IPS DF 19.7 (cell line): ENCODE results near the gene POLR2J3.
"Not testable (repeated sequence)": the region's sequence is repeated elsewhere in the genome, so short reads cannot be mapped to it uniquely, and the experiment has no call there.

Experiments
- DNase-seq: peaks from one replicate; pipeline ENCODE4 v3.0.0-alpha.2; 2013; ENCODE audit warnings: low read depth, low spot score

Gene POLR2J3

DNA sequence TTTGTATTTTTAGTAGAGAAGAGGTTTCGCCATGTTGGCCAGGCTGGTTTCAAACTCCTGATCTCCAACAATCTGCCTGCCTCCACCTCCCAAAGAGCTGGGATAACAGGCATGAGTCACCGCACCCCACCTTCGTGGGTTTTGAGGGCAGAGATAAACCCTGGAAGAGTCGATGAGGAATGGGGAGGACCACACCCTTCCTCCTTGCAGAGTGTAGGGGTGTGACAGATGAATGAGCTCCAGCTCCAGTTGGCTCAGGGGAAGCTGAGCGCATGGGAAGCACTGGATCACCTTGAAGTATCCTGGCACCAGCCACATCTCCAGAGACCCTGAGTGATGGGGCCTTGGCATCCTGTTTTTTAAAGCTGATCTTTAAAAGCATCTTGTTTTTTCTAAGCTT is 11.1 kb upstream of the POLR2J3 start:
- DNase-seq: not testable (repeated sequence)

DNA sequence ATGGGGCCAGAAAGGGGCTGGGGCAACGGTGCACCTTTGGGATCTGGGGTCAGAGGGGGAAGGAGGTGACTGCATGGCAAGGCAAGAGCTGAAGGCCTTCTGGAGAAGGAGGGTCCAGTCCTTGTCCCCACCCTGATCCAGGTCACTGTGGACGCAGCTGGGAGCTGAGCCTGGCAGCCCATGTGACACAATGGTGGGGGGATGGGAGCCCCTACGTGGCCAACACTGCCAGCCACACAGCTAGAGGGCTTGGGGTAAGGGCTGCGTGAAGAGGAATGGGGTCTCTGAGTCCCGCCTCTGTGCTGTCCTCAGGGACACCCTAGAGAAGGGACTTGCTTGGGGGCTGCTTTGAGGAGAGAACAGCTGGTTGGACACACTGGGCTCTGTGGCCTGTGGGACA is 9.3 kb upstream of the POLR2J3 start:
- DNase-seq: not testable (repeated sequence)

DNA sequence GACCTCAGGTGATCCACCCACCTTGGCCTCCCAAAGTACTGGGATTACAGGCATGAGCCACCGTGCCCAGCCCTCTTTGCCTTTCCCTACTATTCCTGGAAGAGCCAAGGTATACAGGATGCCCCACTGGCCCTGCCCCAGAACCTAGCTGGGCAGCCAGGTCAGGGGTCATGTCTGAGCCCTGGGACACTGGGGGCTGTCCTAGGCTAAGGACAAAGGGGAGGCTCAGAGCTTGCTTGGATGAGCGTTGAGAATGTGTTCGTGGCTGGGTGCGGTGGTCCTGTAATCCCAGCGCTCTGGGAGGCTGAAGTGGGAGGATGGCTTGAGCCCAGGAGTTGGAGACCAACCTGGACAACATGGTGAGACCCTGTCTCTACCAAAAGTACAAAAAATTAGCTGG is 6.1 kb upstream of the POLR2J3 start:
- not testable (repeated sequence) for DNase-seq

GRCh38 chr7:102577315-102578240 is 5.2 kb upstream of the POLR2J3 start:
- not testable (repeated sequence) for DNase-seq

- not testable (repeated sequence) for DNase-seq
These were observed 4.0 kb upstream of the POLR2J3 start for GRCh38 chr7:102576363-102576762.

DNA sequence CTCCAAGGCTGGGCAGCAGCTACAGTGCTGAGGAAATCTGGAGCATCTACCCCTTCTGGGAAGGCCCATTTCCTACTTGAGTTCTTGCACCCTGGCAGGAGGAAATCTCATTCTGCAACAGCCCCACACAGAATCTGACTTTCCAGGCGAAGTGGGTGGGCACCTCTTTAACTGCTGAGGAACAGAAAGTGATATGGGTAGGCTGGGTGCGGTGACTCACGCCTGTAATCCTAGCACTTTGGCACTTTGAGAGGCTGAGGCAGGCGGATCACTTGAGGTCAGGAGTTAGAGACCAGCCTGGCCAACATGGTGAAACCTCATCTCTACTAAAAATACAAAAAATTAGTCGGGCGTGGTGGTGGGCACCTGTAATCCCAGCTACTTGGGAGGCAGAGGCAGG is 2.2 kb upstream of the POLR2J3 start:
- DNase-seq: not testable (repeated sequence)

GRCh38 chr7:102568620-102569019 is 3.8 kb downstream of the POLR2J3 start:
- DNase-seq: not testable (repeated sequence)

- DNase-seq: not testable (repeated sequence)
These were observed 21.5 kb downstream of the POLR2J3 start, which contains the start of gene SPDYE2 for GRCh38 chr7:102550808-102551422. TSS of gene SPDYE2 (plus strand) at chr7:102551226. CDS start at chr7:102553256, 2,030 bp downstream.

- DNase-seq: not testable (repeated sequence)
These were observed 26.0 kb downstream of the POLR2J3 start for GRCh38 chr7:102546353-102546752.

GRCh38 chr7:102545288-102545687 is 27.1 kb downstream of the POLR2J3 start:
- not testable (repeated sequence) for DNase-seq

GRCh38 chr7:102544372-102544771 is 28.0 kb downstream of the POLR2J3 start:
- not testable (repeated sequence) for DNase-seq

DNA sequence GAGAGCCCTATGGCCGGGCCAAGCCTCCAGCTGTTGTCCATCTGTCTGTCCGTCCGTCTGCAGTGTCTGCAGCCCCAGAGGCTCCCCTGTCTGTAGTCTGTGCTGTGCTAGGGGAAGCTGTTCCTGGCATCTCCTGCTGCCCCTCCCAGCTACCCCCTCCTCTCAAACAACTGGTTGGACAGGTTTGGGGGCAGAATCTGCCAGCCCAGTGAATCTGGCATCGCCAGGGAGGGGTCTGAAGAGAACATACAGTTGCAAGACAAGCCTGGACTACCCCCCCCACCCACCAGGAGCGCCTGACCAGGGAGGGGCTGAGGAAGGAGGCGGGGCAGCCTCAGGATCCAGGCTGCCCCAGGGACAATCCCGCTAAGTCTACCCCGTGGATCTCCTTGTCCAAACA is 28.8 kb downstream of the POLR2J3 start, which contains the start of gene UPK3BL2:
Gene UPK3BL2 (minus strand): TSS at position 101 of the 400 bp plus-strand sequence. CDS start 60 bp downstream, at position 41.
- DNase-seq: not testable (repeated sequence)

GRCh38 chr7:102542771-102543170 is 29.6 kb downstream of the POLR2J3 start:
- DNase-seq: not testable (repeated sequence)

DNA sequence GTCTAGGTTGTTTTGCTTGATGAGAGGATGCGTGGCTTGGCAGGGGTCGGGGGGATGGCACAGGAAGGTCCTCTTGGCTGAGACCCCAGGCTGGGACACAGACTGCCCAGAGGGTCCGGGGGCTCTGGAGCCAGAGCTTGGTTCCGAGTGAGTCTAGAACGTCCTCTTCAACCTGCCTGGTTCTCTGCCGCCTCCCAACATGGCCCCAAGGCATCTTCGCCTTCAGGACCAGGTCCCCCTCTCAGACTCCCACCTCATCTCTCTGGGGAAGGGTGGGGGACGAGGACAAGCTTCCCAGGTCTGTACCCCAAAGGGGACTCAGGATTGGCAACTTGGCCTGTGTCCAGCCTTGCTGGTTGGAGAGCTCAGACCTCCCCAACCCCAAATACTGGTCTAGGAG is 30.3 kb downstream of the POLR2J3 start:
- not testable (repeated sequence) for DNase-seq

- not testable (repeated sequence) for DNase-seq
These were observed 31.8 kb downstream of the POLR2J3 start for GRCh38 chr7:102540604-102541003.

DNA sequence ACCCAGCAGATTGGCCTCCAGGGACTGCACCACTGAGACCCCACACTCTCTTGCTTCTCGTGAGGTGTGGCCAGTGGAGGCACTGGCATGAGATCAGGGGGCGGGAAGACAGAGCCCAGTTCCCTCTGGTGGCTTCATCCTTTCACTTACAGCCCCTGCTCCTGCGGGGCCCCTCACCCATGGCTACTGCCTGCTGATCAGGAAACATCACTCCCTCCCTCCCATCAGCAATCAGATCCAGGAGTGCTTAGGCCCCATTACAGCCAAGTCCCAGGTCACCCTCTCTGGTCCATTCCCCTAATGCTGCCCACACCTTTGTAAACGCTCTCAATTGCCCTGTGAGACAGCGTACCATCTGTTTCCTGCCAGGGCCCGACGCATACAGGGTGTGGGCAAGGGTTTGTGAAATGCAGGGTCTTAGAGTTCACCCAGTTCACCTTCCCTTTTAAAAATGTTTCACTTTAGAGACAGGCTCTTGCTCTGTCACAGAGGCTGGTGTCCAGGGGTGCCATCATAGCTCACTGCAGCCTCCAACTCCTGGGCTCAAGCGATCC is 37.2 kb downstream of the POLR2J3 start:
- not testable (repeated sequence) for DNase-seq

- not testable (repeated sequence) for DNase-seq
These were observed 40.3 kb downstream of the POLR2J3 start for GRCh38 chr7:102532127-102532526.

- not testable (repeated sequence) for DNase-seq
These were observed 40.8 kb downstream of the POLR2J3 start for GRCh38 chr7:102531583-102531982.

GRCh38 chr7:102527822-102528793 is 44.3 kb downstream of the POLR2J3 start:
- not testable (repeated sequence) for DNase-seq

DNA sequence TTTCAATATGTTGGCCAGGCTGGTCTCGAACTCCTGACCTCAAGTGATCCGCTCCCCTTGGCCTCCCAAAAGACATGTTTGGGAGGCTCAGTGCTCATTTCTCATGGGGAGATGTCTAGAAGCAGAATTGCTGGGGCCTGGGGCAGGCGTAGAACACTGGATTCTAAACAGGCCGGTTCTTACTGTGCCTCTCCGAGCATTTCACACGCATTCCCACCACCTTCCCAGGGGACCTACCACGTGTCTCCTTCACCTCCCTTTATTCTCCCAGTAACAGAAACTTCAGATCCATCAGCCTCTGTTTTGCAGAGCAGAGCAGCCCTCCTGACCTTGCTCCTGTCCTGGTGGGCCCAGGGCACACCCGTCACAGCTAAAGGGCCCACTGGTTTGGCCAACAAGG is 45.2 kb downstream of the POLR2J3 start:
- not testable (repeated sequence) for DNase-seq

GRCh38 chr7:102524803-102525202 is 47.6 kb downstream of the POLR2J3 start:
- not testable (repeated sequence) for DNase-seq
